ENCODE data around the gene SLAMF9.

The SLAMF9 gene

DNA sequence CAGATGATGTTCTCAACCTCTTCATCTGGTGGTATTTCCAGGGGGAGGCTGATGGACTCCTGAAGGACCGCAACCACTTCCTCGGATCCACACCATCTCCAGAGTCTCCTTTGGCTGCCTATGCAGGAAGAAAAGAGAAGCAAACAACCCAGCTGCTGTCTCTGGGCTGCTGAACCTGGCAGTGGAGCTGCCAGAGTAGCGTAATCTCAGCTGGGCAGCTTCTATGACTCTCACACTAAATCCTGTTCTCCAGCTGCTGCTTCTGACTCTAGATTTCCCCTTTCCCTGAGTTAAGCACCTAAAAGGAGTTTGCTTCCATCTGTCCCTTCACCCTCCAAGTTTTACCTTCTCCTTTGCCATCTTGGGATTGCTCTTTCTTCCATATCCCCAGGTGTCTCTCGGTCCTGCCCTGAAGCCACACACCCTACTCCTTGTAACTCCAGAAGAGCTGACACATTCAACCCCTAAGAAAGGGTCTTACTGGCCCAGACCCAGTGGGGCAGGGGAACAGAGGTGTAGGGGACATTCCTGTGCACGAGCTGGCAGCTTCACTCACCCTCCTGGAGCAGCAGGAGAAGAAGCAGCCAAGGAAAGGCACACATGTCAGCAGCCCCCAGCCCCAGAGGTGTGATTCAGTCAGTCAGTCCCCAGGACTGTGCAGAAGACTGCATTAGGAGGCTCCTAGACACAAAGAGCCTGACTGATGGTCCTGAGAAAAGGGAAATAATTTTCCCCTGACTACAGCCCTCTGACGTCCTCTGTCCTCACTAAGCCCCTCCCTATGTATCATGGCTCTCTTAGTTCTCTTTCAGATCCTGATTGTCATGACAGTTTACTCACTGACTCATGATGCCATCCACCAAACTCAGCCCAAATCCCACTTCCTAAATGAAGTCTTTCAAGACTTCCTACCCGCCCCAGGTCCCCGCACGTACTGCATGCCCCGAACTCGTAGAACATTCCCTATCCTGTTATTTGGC is at the start of gene SLAMF9:
Gene SLAMF9, minus strand, starts transcription at position 702 of the 980 bp plus-strand sequence. Its CDS starts 100 bp downstream, at position 602.
- no peak for DNase-seq (ENCODE audit: low read depth in 2 of 2, low spot score in 1 of 2)

DNA sequence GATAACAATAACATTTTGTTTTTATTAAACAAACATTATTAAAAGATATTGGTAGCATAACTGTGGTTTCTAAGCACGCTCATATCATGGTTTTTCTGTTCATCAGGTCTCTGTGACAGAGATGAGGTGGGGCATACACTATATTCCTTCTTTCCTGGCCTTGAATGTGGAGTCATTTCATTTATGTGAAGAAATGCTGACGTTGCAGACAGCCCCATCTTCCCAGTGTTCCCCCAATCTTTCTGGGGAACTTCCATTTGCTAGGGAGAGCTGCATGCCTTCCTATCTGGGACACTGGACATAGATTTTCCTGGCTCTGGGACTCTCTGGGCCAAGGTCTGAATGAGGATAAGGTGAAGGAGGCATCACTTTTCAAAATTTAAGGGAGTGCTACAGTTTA is 47.4 kb upstream of the SLAMF9 start:
- no peak for DNase-seq (ENCODE audit: low read depth in 2 of 2, low spot score in 1 of 2)

DNA sequence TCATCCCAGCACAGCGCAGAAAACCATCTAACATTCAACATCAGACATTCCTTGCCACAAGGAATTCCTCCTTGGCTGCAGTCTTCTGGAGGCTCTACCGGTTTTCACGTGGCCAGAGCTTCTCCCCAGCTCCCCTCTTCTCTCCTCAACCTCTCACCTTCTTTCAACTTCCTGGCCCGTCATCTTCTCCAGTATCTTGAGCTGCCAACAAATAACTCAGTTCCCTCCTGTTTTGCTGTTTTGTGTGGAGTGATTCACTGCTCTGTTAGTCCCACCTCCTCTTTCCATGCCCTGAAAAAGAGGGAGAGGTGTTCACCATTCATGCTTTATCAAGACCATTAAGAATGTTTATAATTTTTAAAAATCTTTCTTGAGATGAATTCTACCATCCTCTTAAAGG is 45.2 kb upstream of the SLAMF9 start:
- no peak for DNase-seq (ENCODE audit: low read depth in 2 of 2, low spot score in 1 of 2)

DNA sequence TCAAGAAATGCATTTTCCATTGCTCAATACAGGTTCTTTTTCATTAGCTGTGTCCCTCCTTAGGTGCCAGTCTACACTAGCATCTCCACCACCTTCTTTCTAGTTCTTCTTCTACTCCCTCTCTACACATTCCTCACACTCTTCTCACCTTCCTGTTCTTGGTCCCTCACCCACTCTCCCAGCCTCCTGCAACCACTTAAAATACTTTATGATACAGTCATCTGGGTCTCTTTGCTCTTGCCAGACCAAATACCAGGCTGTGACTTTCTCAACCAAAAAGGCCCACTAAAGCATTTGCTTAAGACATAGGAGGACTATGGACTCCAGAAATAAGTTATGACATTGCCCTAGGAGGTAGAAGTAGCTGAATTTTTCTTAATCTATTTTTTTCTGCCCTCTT is 42.6 kb upstream of the SLAMF9 start:
- no peak for DNase-seq (ENCODE audit: low read depth in 2 of 2, low spot score in 1 of 2)

DNA sequence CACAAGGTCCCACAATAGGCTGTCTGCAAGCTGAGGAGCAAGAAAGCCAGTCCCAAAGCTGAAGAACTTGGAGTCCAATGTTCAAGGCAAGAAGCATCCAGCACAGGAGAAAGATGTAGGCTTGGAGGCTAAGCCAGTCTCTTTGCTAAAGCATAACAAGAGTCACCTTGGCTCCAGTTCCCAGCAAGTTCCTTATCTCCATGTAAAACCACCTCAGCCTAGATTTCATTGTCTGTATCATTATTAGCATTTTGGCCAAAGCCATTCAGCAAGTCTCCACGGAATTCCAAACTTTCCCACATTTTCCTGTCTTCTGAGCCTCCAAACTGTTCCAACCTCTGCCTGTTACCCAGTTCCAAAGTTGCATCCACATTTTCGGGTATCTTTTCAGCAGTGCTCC is 40.9 kb upstream of the SLAMF9 start:
- no peak for DNase-seq (ENCODE audit: low read depth in 2 of 2, low spot score in 1 of 2)

DNA sequence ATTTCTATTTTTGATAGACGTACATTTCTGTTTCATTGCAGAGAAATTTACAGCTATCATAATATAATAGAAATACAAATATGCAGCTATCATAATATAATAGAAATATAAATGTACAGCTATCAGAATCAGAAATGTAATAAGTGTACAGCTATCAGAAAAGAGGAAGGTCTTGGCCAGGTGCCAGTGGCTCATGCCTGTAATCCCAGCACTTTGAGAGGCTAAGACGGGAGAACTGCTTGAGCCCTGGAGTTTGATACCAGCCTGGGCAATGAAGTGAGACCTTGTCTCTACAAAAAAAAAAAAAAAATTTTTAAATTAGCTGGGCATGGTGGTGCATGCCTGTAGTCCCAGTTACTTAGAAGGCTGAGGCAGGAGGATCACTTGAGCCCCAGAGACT is 39.9 kb upstream of the SLAMF9 start:
- DNase-seq (ENCODE audit: low read depth in 2 of 2, low spot score in 1 of 2), result no peak

DNA sequence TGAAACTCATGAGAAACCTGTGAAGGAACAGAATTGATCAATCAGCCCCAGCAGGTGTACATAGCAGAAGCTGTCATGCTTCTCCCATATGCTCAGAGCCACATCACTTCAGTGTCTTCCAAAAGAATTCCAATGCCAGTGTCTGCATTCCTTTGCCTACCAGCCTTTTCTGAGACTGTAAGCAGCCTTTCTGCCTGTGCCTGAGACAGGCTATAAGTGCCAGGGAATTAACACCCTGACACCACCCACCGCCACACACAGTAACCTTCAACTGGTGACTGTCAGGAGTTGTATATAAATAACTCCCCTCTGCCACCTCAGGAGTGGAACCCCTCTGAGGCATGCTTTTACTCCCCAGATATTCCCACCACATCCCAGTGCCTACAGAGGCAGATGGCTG is 38.1 kb upstream of the SLAMF9 start:
- DNase-seq (ENCODE audit: low read depth in 2 of 2, low spot score in 1 of 2), result no peak

DNA sequence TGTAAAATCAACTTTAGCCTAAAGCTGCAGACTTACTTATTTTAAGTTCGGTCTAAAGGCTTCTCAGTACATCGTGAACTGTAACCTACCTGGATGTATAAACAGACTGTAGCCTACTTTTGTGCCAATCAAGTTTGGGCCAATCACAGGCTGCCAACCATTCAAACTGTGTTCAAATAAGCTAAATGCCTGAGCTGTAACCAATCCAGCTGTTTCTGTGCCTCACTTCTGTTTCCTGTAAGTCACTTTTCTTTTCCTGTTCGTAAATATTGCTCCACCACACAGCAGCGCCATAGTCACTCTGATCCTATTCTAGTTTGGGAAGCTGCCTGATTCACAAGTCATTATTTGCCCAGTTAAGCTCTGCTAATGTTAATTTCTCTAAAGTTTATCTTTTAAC is 37.5 kb upstream of the SLAMF9 start:
- DNase-seq (ENCODE audit: low read depth in 2 of 2, low spot score in 1 of 2), result no peak

DNA sequence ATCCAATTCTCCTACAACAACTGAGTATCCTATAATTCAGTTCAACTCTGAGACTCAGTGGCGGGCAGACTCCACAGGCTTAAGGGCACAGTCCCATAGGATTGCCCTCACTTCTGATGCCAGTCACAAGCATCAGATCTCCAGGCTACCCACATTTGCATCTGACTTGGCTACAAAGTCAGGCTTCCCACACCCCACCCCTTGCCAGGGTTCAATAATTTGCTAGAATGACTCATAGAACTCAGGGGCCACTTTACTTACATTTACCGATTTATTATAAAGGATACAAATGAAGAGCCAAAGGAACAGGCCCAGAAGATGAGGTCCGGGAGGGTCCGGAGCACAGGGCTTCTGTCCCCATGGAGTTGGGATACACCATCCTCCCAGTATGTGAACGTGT is 36.0 kb upstream of the SLAMF9 start:
- DNase-seq (ENCODE audit: low read depth in 2 of 2, low spot score in 1 of 2), result no peak

DNA sequence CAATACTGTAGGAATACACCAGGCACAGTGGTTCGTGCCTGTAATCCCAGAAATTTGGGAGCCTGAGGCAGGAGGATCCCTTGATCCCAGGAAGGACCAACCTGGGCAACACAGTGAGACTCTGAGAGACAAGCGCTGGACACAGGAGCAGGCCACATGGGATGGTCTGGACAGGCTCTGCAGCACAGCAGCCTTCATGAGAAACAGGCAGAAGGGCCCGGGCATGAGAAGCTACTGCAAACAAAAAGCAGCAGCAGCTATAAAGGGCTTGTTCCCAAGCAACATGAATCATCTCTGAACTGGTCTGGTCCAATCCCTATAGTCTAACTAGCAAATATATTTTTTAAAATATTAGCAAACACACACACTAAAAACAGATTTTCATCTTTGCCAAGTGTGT is 35.5 kb upstream of the SLAMF9 start:
- DNase-seq (ENCODE audit: low read depth in 2 of 2, low spot score in 1 of 2), result no peak

DNA sequence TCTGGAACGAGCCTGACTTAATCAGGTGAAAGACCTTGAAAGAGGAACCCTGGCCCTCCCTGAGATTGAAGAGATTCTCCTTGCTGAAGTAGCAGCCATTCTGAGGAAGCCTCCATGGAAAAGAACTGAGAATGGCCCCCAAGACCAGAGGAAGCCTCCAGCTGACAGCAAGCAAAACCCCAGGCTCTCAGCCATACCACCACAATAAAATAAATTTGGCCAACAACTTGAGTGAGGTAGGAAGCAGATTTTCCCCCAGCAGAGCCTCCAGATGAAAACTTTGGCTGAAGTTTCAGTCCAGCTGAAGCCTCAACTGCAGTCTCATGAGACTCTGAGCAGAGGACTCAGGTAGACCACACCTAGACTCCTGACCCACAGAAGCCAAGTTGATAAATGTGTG is 34.0 kb upstream of the SLAMF9 start:
- DNase-seq (ENCODE audit: low read depth in 2 of 2, low spot score in 1 of 2), result no peak

DNA sequence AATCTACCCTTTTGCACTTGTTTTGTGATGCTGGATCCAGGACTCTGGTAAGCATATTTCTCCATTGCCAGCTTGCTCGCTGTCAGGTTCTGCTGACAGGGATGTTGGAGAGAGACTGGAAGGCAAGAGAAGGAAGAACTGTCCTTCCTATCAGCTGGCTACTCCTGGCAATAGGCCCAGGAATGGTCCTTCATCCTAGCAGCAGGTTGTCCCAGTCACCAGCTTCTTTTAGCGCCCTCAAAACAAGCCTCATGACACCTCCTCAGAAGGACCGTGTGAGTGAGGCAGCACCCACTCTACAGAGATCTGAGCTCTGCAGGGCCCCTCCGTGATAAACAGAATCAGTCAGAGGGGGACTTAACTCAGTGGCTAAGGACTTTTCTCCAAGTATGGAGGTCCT is 33.1 kb upstream of the SLAMF9 start:
- DNase-seq (ENCODE audit: low read depth in 2 of 2, low spot score in 1 of 2), result no peak

DNA sequence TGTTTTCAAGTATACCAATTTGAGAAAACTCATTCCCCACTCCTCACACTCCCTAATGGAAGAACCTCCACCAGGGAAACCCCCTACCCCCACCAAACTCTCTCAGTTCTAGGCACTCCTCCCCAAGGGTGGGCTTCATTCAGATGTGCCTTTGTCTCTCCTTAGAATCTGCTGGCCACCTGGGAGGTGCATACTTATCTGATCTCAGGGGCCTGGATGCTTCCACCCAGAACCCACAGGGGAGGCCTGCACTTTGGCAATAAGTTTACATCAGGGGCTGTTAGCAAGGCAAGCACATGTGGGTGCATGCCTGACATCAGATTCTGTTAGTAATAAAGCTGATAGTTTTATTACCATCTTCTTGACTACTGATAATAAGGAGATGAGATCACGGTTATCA is 32.5 kb upstream of the SLAMF9 start:
- no peak for DNase-seq (ENCODE audit: low read depth in 2 of 2, low spot score in 1 of 2)

DNA sequence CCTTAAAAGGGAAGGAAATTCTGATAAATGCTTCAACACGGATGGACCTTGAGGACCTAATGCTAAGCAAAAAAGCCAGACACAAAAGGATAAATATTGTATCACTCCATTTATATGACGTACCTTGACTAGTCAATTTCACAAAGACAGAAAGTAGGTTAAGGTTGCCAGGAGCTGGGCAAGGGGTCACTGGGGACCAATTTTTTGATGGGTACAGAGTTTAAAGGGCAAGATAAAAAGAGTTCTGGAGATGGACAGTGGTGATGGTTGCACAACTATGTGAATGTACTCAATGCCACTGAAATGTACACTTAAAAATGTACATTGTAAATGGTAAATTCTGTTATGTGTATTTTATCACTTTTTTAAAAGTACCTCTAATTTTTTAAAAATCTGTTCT is 32.1 kb upstream of the SLAMF9 start:
- no peak for DNase-seq (ENCODE audit: low read depth in 2 of 2, low spot score in 1 of 2)

DNA sequence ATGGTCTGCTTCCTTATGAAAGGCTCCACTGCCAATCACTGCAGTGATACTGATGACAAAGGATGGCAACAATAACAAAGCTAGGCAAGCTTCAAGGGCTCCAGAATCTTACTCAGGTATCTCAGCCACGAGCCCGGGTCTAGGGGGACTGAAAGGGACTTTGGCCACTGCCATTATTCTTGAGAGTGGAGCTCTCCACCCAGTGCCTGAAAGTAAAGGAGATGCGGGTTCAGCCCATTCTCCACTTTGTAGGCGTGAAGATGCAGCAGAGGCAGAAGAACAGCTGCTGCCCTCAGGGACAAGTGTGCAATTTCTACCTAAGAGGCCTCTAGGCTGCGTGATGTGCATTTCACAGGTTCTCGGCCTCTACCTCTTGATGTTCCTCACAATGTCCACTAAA is 31.4 kb upstream of the SLAMF9 start:
- no peak for DNase-seq (ENCODE audit: low read depth in 2 of 2, low spot score in 1 of 2)

DNA sequence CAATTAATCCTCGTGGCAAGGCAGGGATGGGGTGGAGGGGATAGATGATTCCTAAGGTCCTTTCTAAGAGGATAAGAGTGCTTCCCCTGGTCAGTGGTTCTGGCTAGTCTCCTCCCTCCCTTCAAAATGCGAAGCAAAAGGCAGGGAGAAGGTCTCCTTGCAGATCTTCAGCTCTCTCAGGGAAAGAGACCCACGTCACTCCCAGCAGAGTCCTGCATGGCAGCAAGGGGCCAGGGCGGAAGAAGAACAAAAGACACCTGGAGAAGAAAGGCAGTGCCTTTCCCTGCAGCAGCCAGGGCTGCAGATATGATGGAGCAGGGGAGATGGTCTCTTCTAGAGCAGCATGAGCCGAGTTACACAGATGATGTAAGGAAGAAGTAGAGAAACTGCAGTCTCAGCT is 29.6 kb upstream of the SLAMF9 start:
- DNase-seq (ENCODE audit: low read depth in 2 of 2, low spot score in 1 of 2), result no peak

DNA sequence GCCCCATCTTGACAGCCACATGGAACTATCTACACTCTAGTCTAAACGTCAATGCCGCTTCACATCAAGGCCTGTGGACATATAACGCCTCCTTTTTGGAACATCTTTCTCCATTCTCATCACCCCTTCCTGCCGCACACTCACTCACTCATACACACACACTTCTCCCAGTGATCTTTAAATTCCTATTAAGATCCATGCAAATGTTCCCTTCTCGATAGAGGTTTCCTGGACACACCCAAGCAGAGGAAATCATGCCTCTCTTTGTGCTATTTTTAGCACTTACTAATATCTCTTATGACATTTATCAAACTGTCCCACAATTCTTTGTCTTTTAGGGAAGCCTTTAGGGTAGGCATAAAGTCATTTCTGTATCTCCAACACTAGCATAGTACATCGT is 28.2 kb upstream of the SLAMF9 start:
- no peak for DNase-seq (ENCODE audit: low read depth in 2 of 2, low spot score in 1 of 2)

DNA sequence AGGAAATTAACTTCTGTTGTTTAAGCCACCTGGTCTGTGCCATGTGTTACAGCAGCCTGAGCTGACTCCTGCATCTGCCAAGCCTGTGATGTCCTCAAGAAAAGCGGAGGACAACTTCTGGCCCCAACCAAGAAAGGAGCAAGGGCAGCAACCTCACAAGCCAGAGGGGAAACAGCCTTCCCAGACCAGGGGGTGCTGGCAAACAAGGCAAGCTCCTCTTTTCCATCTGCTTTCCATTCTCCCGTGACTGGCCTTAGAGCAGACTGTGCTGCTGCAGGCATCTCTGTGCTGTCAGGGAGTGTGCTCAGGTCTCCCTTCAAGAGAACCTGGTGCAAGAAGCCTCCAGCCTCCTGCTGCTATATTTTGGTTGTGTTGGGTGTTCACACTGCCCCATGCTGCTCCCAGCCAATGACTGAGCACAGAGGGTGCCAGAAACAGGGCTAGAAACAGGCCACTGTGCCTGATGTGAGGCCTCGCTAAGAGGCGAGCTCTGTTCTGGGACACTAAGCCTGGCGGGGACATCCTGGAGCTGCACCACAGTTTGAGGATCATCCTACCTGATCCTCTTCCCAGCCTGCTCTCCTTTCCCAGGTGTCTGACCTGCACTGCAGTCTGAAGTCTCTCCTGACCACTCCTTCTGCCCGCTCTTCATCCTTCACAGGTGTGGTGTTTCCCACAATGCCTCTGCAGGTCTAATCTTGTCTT is 27.5 kb upstream of the SLAMF9 start:
- DNase-seq (ENCODE audit: low read depth in 2 of 2, low spot score in 1 of 2), result no peak

DNA sequence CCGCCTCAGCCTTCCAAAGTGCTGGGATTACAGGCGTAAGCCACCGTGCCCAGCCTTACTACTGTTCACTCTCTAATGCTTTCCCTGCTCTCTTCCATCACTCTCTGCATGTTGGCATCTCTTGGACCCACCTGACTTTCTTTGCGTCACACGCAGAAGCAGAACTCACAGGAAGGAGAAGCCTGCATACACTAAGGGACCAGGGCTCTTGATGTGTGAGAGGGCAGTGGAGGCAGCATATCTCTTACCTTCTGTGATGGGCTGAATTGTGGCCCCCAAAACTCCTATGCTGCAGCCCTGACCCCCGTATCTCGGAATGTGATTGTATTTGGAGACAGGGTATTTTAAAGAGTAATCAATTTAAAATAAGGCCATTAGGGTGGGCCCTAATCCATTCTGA is 26.7 kb upstream of the SLAMF9 start:
- DNase-seq (ENCODE audit: low read depth in 2 of 2, low spot score in 1 of 2), result no peak

DNA sequence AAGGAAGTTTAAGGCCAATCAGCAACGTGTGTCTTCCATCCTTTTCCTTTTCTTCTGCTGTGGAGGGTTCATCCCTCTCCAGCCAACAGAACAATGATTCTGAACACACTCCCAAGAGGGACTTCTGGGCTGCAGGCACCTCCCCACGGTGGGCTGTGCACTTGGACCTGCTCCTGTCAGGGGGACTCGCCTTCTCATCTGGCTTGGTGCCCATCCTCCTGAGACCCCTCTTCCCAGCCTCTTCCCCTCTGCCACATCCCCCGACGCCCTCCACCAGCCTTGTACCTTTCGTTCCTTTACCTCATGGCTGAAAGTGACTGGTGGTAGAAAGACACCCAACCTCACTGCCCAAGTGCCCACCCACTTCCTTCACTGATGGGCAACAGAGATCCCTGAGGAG is 26.0 kb upstream of the SLAMF9 start:
- DNase-seq (ENCODE audit: low read depth in 2 of 2, low spot score in 1 of 2), result no peak

DNA sequence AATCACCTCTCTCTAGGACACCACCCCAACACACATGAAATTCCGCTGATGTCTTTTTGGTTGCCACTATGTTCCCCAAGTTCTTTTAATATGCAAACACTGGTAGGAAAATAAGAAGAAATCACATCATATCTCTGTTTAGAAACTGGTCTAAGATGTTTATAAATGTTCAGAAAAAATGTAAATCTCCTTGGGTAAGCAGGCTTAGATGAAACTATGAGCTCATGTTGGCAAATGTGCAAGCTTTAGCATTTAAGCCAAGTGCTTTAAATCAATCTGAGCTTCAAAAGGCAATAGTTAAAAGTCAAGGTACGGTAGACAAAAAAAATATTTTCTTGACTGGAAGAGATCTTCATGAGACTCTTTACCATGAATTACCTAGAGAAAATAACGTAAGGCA is 25.2 kb upstream of the SLAMF9 start:
- DNase-seq (ENCODE audit: low read depth in 2 of 2, low spot score in 1 of 2), result no peak

DNA sequence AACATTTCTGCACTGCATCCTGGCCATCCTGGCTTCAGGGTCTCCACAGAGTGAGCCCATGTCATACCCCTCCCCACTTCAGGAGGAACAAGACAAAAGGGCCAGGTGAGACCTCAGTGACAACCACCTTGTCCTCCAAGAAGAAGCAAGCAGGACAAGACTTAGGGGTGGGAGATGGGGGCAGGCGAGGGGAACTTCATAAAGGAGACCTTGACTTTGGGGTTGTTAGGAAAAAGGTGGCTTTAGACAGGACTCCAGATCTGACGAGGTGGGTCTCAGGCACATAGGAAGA is 24.0 kb upstream of the SLAMF9 start:
- DNase-seq (ENCODE audit: low read depth in 2 of 2, low spot score in 1 of 2), result no peak
